GM19023 (cell line): ENCODE results near the gene BEX3.
"Not testable (repeated sequence)": the region's sequence is repeated elsewhere in the genome, so short reads cannot be mapped to it uniquely, and the experiment has no call there.

ENCODE experiments used
- ATAC-seq: cut with Tn5 transposase; IDR thresholded peaks from one replicate; pipeline ENCODE4 v1.9.1; 2021; ENCODE audit warnings: mild to moderate bottlenecking, moderate library complexity; ENCODE audit not compliant: unreplicated experiment

The BEX3 gene

DNA sequence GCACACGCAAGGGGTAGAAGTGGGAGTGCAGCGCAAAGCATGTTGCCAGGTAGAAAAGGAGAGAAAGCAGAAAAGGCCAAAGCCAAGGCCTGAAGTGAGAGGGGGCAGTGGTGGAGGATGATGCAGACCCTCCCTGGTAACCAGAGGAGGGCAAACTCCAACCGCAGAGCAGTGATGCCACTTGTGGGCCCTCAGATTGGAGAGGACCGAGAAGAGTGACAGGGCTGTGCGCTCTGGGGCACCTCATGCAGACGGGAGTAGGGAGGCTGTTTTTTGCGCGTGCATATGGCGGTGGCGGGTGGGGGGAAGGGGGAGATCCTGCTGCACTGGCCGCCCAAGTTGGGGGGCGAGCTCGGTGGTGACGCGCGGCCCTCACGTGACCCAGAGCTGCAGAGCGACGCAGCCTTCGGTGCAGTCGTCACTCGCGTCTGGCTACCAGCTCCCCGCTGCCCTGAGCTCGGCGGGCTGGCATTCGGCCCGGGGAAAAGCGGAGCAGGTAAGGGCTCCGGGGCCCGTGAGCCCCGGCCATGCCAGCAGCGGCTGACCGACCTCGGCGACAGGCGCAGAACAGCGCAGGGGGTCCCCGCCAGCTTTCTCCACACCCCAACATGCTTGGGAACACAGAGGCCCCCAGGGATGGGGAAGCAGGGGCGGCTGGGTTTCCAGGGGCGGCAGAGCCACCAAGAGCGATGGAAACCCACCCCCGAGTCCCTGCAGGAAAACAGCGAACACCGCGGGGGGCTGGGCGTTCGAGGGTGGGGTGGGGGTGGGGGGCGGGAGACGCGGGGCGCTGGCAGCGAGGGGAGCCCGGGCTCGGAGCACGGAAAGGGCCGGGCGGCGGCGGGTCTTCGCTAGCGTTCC, at the start of gene BEX3:
Gene BEX3, plus strand, starts transcription at position 421 of the 861 bp plus-strand sequence. CDS start 984 bp downstream, outside the sequence.
- ATAC-seq, result no peak

DNA sequence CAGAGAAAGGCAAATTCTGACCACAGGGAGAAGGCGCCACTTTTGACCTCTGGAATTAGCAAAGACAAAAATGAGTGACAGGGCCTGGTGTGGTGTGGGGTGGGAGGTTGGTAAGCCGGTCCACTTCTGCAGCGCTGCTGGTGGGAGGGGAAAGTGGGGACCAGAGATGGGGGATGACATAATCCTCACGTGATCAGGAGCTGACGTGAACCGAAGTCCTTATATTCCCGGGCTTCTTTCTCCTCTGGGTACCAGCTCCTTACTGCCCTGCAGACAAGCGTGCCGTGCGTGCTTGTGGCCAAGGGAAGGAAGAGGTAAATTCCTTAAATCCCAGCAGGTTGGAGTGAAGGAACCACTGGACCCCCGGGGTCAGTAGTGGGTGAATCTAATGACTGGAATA, 46.3 kb upstream of the BEX3 start, which contains the start of gene TCEAL7:
Gene TCEAL7, plus strand, starts transcription at position 249 of the 400 bp plus-strand sequence. CDS start 1,165 bp downstream, outside the sequence.
- ATAC-seq, result no peak

GRCh38 chrX:103330681-103331288, 45.6 kb upstream of the BEX3 start:
- ATAC-seq, result no peak

DNA sequence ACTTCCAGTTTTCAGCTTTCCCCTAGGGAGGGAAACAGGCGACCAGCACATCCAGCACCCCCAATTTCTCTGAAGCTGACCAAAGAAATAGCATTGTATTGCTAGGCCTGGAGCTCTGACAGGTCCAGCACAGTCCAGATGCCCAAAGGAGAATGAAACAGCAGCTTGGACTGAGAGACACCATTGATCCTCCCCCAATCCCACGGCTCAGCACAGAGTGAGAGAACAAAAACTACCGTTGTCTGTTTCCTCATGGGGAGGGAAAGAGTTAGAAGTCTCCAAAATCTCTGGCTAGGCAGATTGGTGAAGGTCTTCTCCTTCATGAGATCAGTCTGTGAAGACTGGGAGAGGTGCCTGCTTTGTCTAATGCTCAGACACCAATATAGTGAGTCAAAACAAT, 37.7 kb upstream of the BEX3 start:
- ATAC-seq, result no peak

DNA sequence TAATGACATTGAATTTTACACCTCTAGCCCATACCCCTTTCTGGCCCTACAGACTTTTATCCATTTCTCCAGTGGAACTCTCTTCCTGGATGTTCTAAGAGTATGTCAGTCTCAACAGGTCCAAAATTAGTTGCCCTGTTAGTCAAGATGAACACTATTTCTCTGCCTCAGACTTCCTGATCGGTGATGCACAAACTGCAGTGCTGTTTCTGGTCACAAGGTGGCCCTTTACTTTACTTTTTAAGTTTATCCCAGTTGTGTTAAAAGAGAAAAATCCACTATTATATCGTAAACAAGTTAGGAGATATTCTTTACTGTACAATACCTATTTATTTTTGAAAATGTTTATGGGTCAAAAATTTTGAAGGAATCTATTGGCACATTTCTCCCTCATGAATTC, 33.2 kb upstream of the BEX3 start:
- no peak for ATAC-seq

- ATAC-seq, result no peak
Measured at GRCh38 chrX:103344606-103345005, 31.7 kb upstream of the BEX3 start.

GRCh38 chrX:103347682-103348397, 28.5 kb upstream of the BEX3 start:
- ATAC-seq, result no peak

DNA sequence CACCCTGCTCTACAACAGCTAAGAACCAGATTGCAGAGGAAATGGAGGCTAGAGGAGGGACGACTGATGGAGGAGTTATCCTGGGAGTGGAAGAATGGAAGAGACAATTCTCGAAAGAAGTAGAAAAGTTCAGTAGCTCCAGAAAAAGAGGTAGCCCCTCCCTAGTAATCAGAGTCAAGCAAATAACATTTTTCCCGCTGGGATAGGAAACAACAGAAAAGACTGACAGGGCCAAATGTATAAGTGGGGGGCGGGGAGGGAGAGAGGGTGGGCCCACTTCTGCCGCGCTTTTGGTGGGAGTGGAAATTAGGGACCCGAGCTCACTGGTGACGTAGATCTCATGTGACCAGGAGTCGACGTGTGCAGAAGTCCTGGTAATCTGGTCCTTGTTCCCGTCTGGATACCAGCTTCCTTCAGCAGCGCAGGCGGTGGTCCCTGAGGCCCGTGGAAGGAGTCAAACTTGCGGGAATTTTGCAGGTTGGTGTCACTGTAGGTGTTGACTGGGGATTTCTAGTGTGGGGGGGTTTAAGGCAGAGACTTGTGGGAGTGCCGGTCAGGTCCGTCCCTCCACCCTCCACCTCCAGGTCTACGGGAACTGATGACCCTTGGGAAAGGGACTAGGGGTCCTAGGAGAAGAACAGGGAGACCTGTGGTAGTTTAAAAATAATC, 20.1 kb upstream of the BEX3 start, which contains the start of gene TCEAL9:
Gene TCEAL9, plus strand, starts transcription at position 377 of the 669 bp plus-strand sequence. CDS start 1,179 bp downstream, outside the sequence.
- no peak for ATAC-seq

- no peak for ATAC-seq
Measured at GRCh38 chrX:103356858-103357257, 19.5 kb upstream of the BEX3 start.

DNA sequence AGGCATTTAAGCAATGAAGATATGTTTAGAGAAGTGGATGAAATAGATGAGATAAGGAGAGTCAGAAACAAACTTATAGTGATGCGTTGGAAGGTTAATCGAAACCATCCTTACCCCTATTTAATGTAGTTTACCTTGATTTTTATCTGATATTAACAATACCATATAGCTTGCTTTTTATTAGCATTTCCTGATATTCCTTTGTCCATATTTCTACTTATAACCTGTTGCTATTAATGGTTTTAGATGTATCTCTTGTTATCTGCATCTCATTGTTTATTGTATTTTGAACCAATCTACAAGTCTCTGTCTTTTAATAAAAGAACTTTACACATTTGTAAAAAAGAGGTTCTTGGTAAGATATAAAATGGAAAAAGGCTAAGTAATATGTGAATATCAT, 18.5 kb upstream of the BEX3 start:
- no peak for ATAC-seq

DNA sequence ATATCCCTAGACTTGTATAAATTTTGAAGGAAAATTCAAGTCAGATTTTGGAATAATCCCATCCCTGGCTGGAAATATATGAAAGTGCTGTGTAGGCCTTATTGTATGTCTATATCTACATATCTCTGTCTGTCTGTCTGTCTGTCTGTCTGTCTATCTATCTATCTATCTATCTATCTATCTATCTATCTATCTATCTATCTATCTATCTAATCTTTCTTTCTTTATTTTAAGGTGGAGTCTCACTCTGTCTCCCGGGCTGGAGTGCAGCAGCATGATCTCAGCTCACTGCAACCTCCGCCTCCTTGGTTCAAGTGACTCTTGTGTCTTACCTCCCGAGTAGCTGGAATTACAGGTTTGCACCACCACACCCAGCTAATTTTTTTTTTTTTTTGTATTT, 16.7 kb upstream of the BEX3 start:
- not testable (repeated sequence) for ATAC-seq

GRCh38 chrX:103360092-103360491, 16.2 kb upstream of the BEX3 start:
- ATAC-seq, result no peak

DNA sequence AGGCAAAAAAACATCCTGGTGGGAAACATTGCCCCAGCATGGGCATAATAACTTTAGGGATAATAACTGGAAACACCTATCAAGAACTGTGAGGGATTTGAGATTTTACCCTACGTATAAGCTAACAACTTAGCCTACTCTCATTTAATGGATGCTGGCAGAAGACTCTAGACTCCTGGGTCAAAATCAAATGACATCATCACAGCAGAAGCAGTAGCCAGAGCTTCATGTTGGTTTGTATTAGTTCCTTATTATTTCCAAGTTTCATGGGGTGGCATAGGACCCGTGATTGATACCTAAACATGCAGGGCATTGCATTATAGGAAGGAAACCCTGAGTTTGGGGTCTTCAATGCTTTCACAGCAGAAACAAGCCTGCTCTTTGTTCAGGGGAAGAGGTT, 15.4 kb upstream of the BEX3 start:
- no peak for ATAC-seq

DNA sequence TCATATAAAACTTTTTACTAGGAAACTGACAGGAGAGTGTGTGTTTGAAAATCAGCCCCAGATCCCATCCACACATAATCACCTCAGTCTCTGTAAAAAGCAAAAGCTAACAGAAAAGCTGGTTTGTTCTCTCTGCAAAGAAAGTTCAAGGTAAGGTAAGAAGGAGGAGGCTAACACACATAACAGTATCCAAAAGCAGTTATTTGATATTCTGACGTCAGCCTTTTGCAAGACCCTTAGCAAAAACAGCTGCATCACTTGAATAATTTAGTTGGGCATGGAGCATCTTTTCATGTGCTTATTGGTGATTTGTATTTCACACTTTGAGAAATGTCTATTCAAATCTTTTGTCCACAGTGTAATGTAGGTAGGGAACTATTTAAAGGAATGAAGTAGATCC, 14.5 kb upstream of the BEX3 start:
- no peak for ATAC-seq

- ATAC-seq, result no peak
Measured at GRCh38 chrX:103362474-103362873, 13.9 kb upstream of the BEX3 start.

DNA sequence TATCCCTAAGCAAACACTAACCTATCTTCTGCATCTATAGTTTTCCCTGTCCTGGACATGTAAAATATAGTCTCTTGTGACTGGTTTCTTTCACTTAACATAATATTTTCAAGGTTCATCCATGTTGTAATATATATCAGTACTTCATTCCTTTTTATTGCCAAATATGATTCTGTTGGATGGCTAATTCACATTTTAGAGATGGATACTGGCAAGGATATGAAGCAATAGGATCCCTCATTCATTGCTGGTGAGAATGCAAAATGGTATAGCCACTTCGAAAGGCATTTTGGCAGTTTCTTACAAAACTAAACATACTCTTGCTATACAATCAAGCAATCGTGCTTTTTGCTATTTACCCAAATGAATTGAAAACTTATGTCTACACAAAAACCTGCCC, 13.3 kb upstream of the BEX3 start:
- no peak for ATAC-seq

- no peak for ATAC-seq
Measured at GRCh38 chrX:103367502-103367901, 8.8 kb upstream of the BEX3 start.

DNA sequence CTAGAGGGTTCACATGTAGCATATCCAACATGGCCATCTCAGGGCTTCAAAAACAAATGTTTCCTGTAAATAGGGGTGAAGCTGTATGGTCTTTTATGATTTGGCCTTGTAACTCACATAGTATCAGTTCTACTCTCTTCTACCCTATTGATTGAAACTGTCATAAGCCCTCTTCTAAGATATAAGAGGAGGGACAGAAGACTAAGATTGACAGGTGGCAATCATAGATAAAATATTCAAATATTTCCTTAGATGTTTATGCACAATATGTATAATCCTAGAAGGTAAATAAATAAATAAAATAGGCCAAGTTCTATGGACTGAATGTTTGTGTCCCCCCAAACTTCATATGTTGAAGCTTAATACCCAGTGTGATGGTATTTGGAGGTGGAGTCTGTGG, 6.9 kb upstream of the BEX3 start:
- ATAC-seq, result no peak

- no peak for ATAC-seq
Measured at GRCh38 chrX:103372886-103373285, 3.5 kb upstream of the BEX3 start.

- ATAC-seq, result no peak
Measured at GRCh38 chrX:103373581-103373980, 2.8 kb upstream of the BEX3 start.

GRCh38 chrX:103376979-103377324, 614 bp downstream of the BEX3 start:
- ATAC-seq, result no peak
